ENCODE measurements around the gene PROP1.
"Not testable (repeated sequence)": the region's sequence is repeated elsewhere in the genome, so short reads cannot be mapped to it uniquely, and the experiment has no call there.

PROP1 gene

GRCh38 chr5:177943805-177944736 lies 52.0 kb downstream of the PROP1 start:
- DNase-seq: peak; percentile 37 to 55

- not testable (repeated sequence) for DNase-seq
Measured at GRCh38 chr5:177942896-177943295, 53.1 kb downstream of the PROP1 start.
